Right lobe of liver (tissue), 6 donors: Measurements from ENCODE around the gene PI4K2B. TPM values are rescaled to one million over a fixed set of nuclear protein-coding genes. Genes with fewer than 3 reads are reported as not detected.

Experiments
- ATAC-seq, 4 donors: fragments of 200-7000 bp; cut with Tn5 transposase; one replicate each; pipeline ENCODE4 v1.9.1; 2020; ENCODE audit warnings: mild to moderate bottlenecking in 4 of 4, moderate library complexity in 4 of 4
- DNase-seq, 3 donors: peaks; one replicate each; pipeline ENCODE4 v3.0.0-alpha.2; 2020
- H3K27ac ChIP-seq, 3 donors: fragments of 200-600 bp; one replicate each; pipeline ENCODE4 v1.8.0; 2022
- H3K27me3 ChIP-seq, 2 donors: fragments of 200-600 bp; one replicate each; pipeline ENCODE4 v1.8.0; 2022
- H3K36me3 ChIP-seq, 4 donors: fragments of 200-600 bp; sonication (generic) in 1 of 4; one replicate each; pipeline versions ENCODE4 v1.5.1 to v1.8.0; 2017 to 2022; ENCODE audit warnings: control low read depth in 1 of 4
- H3K4me1 ChIP-seq, 4 donors: fragments of 200-600 bp; sonication (generic) in 1 of 4; one replicate each; pipeline versions ENCODE4 v1.5.1 to v1.8.0; 2017 to 2022; ENCODE audit warnings: control low read depth in 1 of 4
- H3K4me3 ChIP-seq, 3 donors: fragments of 200-600 bp; one replicate each; pipeline ENCODE4 v1.8.0; 2022
- H3K9me3 ChIP-seq, 4 donors: fragments of 200-600 bp; sonication (generic) in 1 of 4; one replicate each; pipeline versions ENCODE4 v1.5.1 to v1.8.0; 2017 to 2022; ENCODE audit warnings: control low read depth in 1 of 4
- POLR2A ChIP-seq: fragments of 450-650 bp; IDR thresholded peaks from one replicate; pipeline ENCODE4 v1.6.1; 2017; ENCODE audit warnings: antibody characterized with exemption, mild to moderate bottlenecking
- WGBS: methylation state at CpG from one replicate; pipeline ENCODE4 v1.1.6; 2018; ENCODE audit warnings: low coverage, low lambda C conversion rate; ENCODE audit not compliant: insufficient coverage; ENCODE audit errors: missing lambda C conversion rate; 5-methylcytosine and 5-hydroxymethylcytosine counted together
- intact Hi-C, 2 donors: fragments of 100-400 bp; cut with DNase I; formaldehyde crosslinking; loops; one replicate each; pipeline versions ENCODE4 v1.11.2 to v1.14.1; 2022
- total RNA-seq, 6 experiments: library from RNA; depleted of rRNA in 2 of 6; stranded (reverse); fragments of >200 nt in 2 of 6; fragmentation: NEBNext Ultra II Directional in 3 of 6; extraction: Animal tissue kit (Norgen Biotek cat#: 25700) in 3 of 6; gene quantifications; one replicate each; pipeline versions ENCODE4 v1.1.0 to v1.2.4, GENCODE V29; 2016 to 2023
- TF ChIP-seq, protein P1 (sequence below), 4 donors: fragments of 200-600 bp in 3 of 4; fragments of 450-650 bp in 1 of 4; IDR thresholded peaks; one replicate each; pipeline versions ENCODE4 v1.5.1 to v1.8.0; 2016 to 2022; ENCODE audit warnings: antibody characterized with exemption in 4 of 4, mild to moderate bottlenecking in 2 of 4
- donor health status: DM: no; HTN: yes; CAD: no.
- donor health status: DM: no; HTN: no; CAD: no.
- donor health status: DM: no; HTN: no; CAD: no.
- donor health status: DM: no; HTN: yes; CAD: no.
- donor health status: DM: no; HTN: yes; CAD: no.

Gene PI4K2B
- total RNA-seq, 6 experiments from 2014 or later, result 17.1 to 33.5 (median 22.8) TPM

- DNase-seq (no peak), ATAC-seq (peak; percentile 20 to 91 (median 56))
- Histone ChIP-seq H3K27ac (no peak overlapping the region), H3K9me3 (no peaks in the 10 kb centered on the region), H3K27me3 (no peaks in the 10 kb centered on the region), H3K4me1 (peaks cover 0 to 5% (median 0%) of the 10 kb centered on the region in 4 donors), H3K4me3 (no peak overlapping the region), H3K36me3 (no peaks in the 10 kb centered on the region)
- WGBS, result 100% methylated on average over 1 of the region's 1 CpG
- TF ChIP-seq, protein P1, sequence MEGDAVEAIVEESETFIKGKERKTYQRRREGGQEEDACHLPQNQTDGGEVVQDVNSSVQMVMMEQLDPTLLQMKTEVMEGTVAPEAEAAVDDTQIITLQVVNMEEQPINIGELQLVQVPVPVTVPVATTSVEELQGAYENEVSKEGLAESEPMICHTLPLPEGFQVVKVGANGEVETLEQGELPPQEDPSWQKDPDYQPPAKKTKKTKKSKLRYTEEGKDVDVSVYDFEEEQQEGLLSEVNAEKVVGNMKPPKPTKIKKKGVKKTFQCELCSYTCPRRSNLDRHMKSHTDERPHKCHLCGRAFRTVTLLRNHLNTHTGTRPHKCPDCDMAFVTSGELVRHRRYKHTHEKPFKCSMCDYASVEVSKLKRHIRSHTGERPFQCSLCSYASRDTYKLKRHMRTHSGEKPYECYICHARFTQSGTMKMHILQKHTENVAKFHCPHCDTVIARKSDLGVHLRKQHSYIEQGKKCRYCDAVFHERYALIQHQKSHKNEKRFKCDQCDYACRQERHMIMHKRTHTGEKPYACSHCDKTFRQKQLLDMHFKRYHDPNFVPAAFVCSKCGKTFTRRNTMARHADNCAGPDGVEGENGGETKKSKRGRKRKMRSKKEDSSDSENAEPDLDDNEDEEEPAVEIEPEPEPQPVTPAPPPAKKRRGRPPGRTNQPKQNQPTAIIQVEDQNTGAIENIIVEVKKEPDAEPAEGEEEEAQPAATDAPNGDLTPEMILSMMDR (IDR thresholded peaks at IDR 0.05), result no peak
- TF ChIP-seq POLR2A, result no peak
- intact Hi-C loops, result no loop called here
Measured at GRCh38 chr4:25207997-25208396, 25.8 kb upstream of the PI4K2B start.

DNA sequence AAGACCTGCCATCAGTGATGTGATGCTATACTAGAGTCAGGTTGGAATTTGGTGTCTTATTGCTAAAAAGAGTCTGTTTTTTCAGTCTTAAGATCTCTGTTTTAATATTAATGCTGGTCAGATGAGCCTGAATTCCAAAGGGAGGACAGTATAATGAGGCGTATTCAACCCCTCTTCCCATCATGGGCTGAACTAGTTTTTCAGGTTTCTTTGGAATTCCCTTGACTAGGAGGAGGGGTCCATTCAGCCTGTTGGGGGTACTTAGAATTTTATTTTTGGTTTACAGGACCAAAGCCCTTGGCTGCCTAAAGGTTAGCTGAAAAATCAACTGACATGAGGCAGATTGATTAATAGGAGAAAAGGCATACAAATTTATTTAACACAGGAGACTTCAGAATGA is 24.1 kb upstream of the PI4K2B start:
- Histone ChIP-seq H3K9me3 (no peaks in the 10 kb centered on the region), H3K27me3 (no peaks in the 10 kb centered on the region), H3K36me3 (no peaks in the 10 kb centered on the region), H3K4me1 (peaks cover 0 to 20% (median 6%) of the 10 kb centered on the region in 4 donors), H3K27ac (no peak overlapping the region), H3K4me3 (no peak overlapping the region)
- ATAC-seq (no peak), DNase-seq (no peak)
- intact Hi-C loops, result no loop called here
- TF ChIP-seq, protein P1 (IDR thresholded peaks at IDR 0.05), result no peak
- TF ChIP-seq POLR2A, result no peak
- 80% methylated on average over 1 of the region's 1 CpG for WGBS

GRCh38 chr4:25211721-25212120 is 22.1 kb upstream of the PI4K2B start:
- Histone ChIP-seq H3K27ac (no peak overlapping the region), H3K4me1 (peaks cover 0 to 36% (median 11%) of the 10 kb centered on the region in 4 donors), H3K4me3 (no peak overlapping the region), H3K36me3 (no peaks in the 10 kb centered on the region), H3K9me3 (no peaks in the 10 kb centered on the region), H3K27me3 (no peaks in the 10 kb centered on the region)
- ATAC-seq (no peak), DNase-seq (no peak)
- TF ChIP-seq, protein P1 (IDR thresholded peaks at IDR 0.05), result no peak
- no peak for TF ChIP-seq POLR2A
- 93% methylated on average over 3 of the region's 3 CpGs for whole genome bisulfite sequencing
- intact Hi-C loops, result no loop called here

GRCh38 chr4:25212822-25213221 is 21.0 kb upstream of the PI4K2B start:
- Histone ChIP-seq H3K4me1 (peaks cover 0 to 36% (median 11%) of the 10 kb centered on the region in 4 donors), H3K27me3 (no peaks in the 10 kb centered on the region), H3K4me3 (no peak overlapping the region), H3K27ac (peak overlapping the region; percentile 17 to 92 (median 84)), H3K9me3 (no peaks in the 10 kb centered on the region), H3K36me3 (no peaks in the 10 kb centered on the region)
- TF ChIP-seq, protein P1 (IDR thresholded peaks at IDR 0.05), result no peak
- no peak for TF ChIP-seq POLR2A
- intact Hi-C loops, result no loop called here
- 100% methylated on average over 1 of the region's 1 CpG for WGBS
- ATAC-seq (peak in 1 of 4 donors; percentile 5), DNase-seq (no peak)
